K562 (cell line): ENCODE results near the gene ACP6. TPM values are rescaled to one million over a fixed set of nuclear protein-coding genes. Genes with fewer than 3 reads are reported as not detected.
A peak's percentile ranks its signal among the peaks of the same experiment; 100 is the strongest.
"Not testable (repeated sequence)": the region's sequence is repeated elsewhere in the genome, so short reads cannot be mapped to it uniquely, and the experiment has no call there.

Experiments used
- ATAC-seq: fragments of 200-7000 bp; cut with Tn5 transposase; 3 replicates; pipeline ENCODE4 v1.9.1; 2020; ENCODE audit warnings: moderate library complexity
- BruUV-seq: library from RNA; stranded (reverse); fragments of 400-500 nt; replicated peaks from 2 replicates; lab custom pipeline; 2021; lab: Mats Ljungman, UMichigan
- CTCF ChIA-PET: fragments of 300-600 bp; formaldehyde crosslinking; extraction: SDS; loops from one replicate; lab custom pipeline; 2021; ENCODE audit warnings: low intra/inter-chr PET ratio; lab: Yijun Ruan, JAX
- POLR2A ChIA-PET: fragments of 300-600, 350-650 bp; sonication (Branson Sonifier 250); formaldehyde crosslinking; extraction: SDS; loops from one replicate; lab custom pipeline; 2021; ENCODE audit warnings: antibody characterized with exemption, inconsistent platforms; lab: Yijun Ruan, JAX
- DNase-seq, 4 experiments: peaks; one replicate each; pipeline versions ENCODE4 v3.0.0 to v3.0.0-alpha.2; 2011 to 2018; ENCODE audit warnings: low spot score in 3 of 4, mixed read lengths in 3 of 4; ENCODE audit errors: extremely low read depth in 1 of 4
- FAIRE-seq: peaks from 2 replicates; lab custom pipeline; 2011; peaks lifted over from hg19 to GRCh38; lab: Jason Lieb, UNC
- H2AFZ ChIP-seq: 2 replicates; pipeline ENCODE4 v1.6.0; 2011; ENCODE audit warnings: low read depth, low read length, control low read depth, inconsistent platforms
- H3K27ac ChIP-seq: fragments of 200-600 bp; 3 replicates; pipeline ENCODE4 v1.8.0; 2011; ENCODE audit warnings: low read depth, mild to moderate bottlenecking, control low read depth, inconsistent platforms, low read length, moderate library complexity, mixed read lengths; ENCODE audit errors: extremely low read depth
- H3K27me3 ChIP-seq, 2 experiments: fragments of 300-600 bp in 1 of 2; 2 replicates in 1 of 2; 3 replicates in 1 of 2; pipeline versions ENCODE4 v1.6.0 to v1.8.0; 2011; ENCODE audit warnings: inconsistent platforms in 2 of 2, low read length in 2 of 2, mild to moderate bottlenecking in 1 of 2, mixed read lengths in 1 of 2, moderate library complexity in 1 of 2; ENCODE audit not compliant: control insufficient read depth in 2 of 2, insufficient read depth in 2 of 2
- H3K36me3 ChIP-seq: fragments of 300-600 bp; 3 replicates; pipeline ENCODE4 v1.8.0; 2011; ENCODE audit warnings: mild to moderate bottlenecking, low read length, inconsistent platforms; ENCODE audit not compliant: control insufficient read depth, insufficient read depth
- H3K4me1 ChIP-seq, 2 experiments: fragments of 200-600 bp in 1 of 2; replicated peaks in 1 of 2; 2 replicates in 1 of 2; 3 replicates in 1 of 2; pipeline versions ENCODE4 v1.5.1 to v1.8.0; 2011; ENCODE audit warnings: inconsistent platforms in 2 of 2, low read length in 2 of 2, mild to moderate bottlenecking in 1 of 2, mixed read lengths in 1 of 2, moderate library complexity in 1 of 2; ENCODE audit not compliant: control insufficient read depth in 2 of 2, insufficient read depth in 2 of 2
- H3K4me2 ChIP-seq: 2 replicates; pipeline ENCODE4 v1.6.1; 2011; ENCODE audit warnings: low read length, control low read depth, inconsistent platforms, mixed read lengths; ENCODE audit not compliant: insufficient read depth
- H3K4me3 ChIP-seq: fragments of 200-600 bp; sonication (generic), shearing (Covaris generic); 2 replicates; pipeline ENCODE4 v1.5.1; 2016; ENCODE audit warnings: control low read depth, inconsistent platforms
- H3K79me2 ChIP-seq: fragments of 200-600 bp; 3 replicates; pipeline ENCODE4 v1.8.0; 2011; ENCODE audit warnings: low read length, inconsistent platforms; ENCODE audit not compliant: control insufficient read depth, insufficient read depth
- H3K9ac ChIP-seq, 2 experiments: 2 replicates each; pipeline versions ENCODE4 v1.6.0 to v1.6.1; 2011; ENCODE audit warnings: low read depth in 2 of 2, low read length in 2 of 2, control low read depth in 1 of 2, inconsistent platforms in 1 of 2, mild to moderate bottlenecking in 1 of 2, mixed read lengths in 1 of 2; ENCODE audit not compliant: insufficient read depth in 1 of 2
- H3K9me1 ChIP-seq: one replicate; pipeline ENCODE4 v1.6.0; 2011; ENCODE audit warnings: inconsistent platforms, mild to moderate bottlenecking, low read length, moderate library complexity; ENCODE audit not compliant: control insufficient read depth, insufficient read depth
- H3K9me3 ChIP-seq: replicated peaks from 2 replicates; pipeline ENCODE4 v1.5.1; 2011; ENCODE audit warnings: low read depth, low read length, inconsistent platforms; ENCODE audit not compliant: control insufficient read depth, insufficient read depth
- H4K20me1 ChIP-seq: replicated peaks from 2 replicates; pipeline ENCODE4 v1.6.1; 2011; ENCODE audit warnings: low read length, inconsistent platforms, mixed read lengths; ENCODE audit not compliant: control insufficient read depth, insufficient read depth
- CBX3 ChIP-seq, 2 experiments: IDR thresholded peaks; 1 replicate in 1 of 2; 2 replicates in 1 of 2; pipeline ENCODE4 v1.6.1; 2012; ENCODE audit warnings: inconsistent platforms in 2 of 2, low read length in 2 of 2, borderline replicate concordance in 1 of 2, control low read depth in 1 of 2
- TRIM28 ChIP-seq: fragments of 450-650 bp; IDR thresholded peaks from 2 replicates; pipeline ENCODE4 v1.6.1; 2017
- XRCC3 ChIP-seq: fragments of 450-650 bp; IDR thresholded peaks from 2 replicates; pipeline ENCODE4 v1.6.1; 2017; ENCODE audit warnings: mild to moderate bottlenecking, moderate library complexity
- ZNF280A ChIP-seq: fragments of 450-650 bp; IDR thresholded peaks from 2 replicates; pipeline ENCODE4 v1.6.1; 2018; ENCODE audit warnings: mild to moderate bottlenecking, low read depth; ENCODE audit not compliant: partially characterized antibody
- ZNF561 ChIP-seq: fragments of 450-650 bp; formaldehyde crosslinking; conservative IDR thresholded peaks from 2 replicates; pipeline ENCODE4 v1.4.0; 2020; ENCODE audit warnings: mild to moderate bottlenecking, moderate library complexity
- WGBS: fragments of 100-300 bp; shearing (Covaris generic); methylation state at CpG from one replicate; pipeline ENCODE4 v1.1.6; 2016; ENCODE audit warnings: low coverage, mixed read lengths; ENCODE audit not compliant: insufficient coverage; ENCODE audit errors: missing lambda C conversion rate; 5-methylcytosine and 5-hydroxymethylcytosine counted together
- in situ Hi-C: fragments of 300-500 bp; cut with MboI; formaldehyde crosslinking; loops from 4 replicates; pipeline ENCODE4 v1.15.0; 2018; ENCODE audit warnings: inconsistent platforms, mixed read lengths
- intact Hi-C: fragments of 100-400 bp; cut with micrococcal nuclease; formaldehyde crosslinking; loops from 2 replicates; pipeline ENCODE4 v1.14.2; 2022
- polyA plus RNA-seq, 8 experiments: library from polyadenylated mRNA; depleted of rRNA in 4 of 8; stranded (reverse) in 5 of 8; unstranded in 3 of 8; fragments of >200 nt; fragmentation: Nextera tagmentation in 2 of 8; fragmentation: Illumina TruSeq in 1 of 8; extraction: Ambion mirVana in 2 of 8; extraction: Trizol in 1 of 8; gene quantifications; 2 replicates each; pipeline versions ENCODE4 v1.2.1 to v1.2.3, GENCODE V29; 2011 to 2014; ENCODE audit warnings: inconsistent platforms in 1 of 8, missing spikeins in 1 of 8
- total RNA-seq, 7 experiments: library from RNA; depleted of rRNA in 6 of 7; stranded (reverse); fragments of >200 nt in 6 of 7; fragmentation: Illumina TruSeq in 2 of 7; extraction: Trizol in 2 of 7; gene quantifications; 2 replicates each; pipeline versions ENCODE4 v1.2.1 to v1.2.3, GENCODE V29; 2011 to 2021; ENCODE audit warnings: low replicate concordance in 1 of 7

Gene ACP6
- total and polyA plus RNA-seq, 9 of the 15 experiments (the other 6 are each of a cell fraction or from before 2014, with no cell fraction given), result 0.05 to 1.4 (median 0.49) TPM

- CTCF ChIA-PET, H3K4me3 ChIP-seq, DNase-seq, ATAC-seq, H3K9me3 ChIP-seq, H3K4me1 ChIP-seq, H3K9ac ChIP-seq, FAIRE-seq, H3K79me2 ChIP-seq, BruUV-seq, POLR2A ChIA-PET, H3K27me3 ChIP-seq, H3K27ac ChIP-seq, H4K20me1 ChIP-seq, H2AFZ ChIP-seq, H3K4me2 ChIP-seq, intact Hi-C loops, H3K9me1 ChIP-seq, in situ Hi-C loops, H3K36me3 ChIP-seq: not testable (repeated sequence)
- 3% methylated on average over 5 of the region's 5 CpGs for WGBS
- TF ChIP-seq XRCC3 (0 out of 2 replicates have a peak, but pooled peaks have one; percentile 60), ZNF280A (peak; percentile 90), TRIM28 (peak; percentile 83), ZNF561 (CRISPR knock-in tag) (peak; percentile 55; the same call in 1 of the 2 replicates), CBX3 (IDR thresholded peaks at IDR 0.05; ENCODE audit: borderline replicate concordance in 1 of 2, low read length in 2 of 2) (0 out of 3 replicates have a peak, but pooled peaks of 1 of the 2 experiments have one; percentile 34)
These were observed 7.4 kb upstream of the ACP6 start for GRCh38 chr1:147677681-147678080.
